ENCODE results near the gene GSE1. TPM values are rescaled to one million over a fixed set of nuclear protein-coding genes. Genes with fewer than 3 reads are reported as not detected.

The GSE1 gene
- total RNA-seq, 1 donor from 2014 or later, result 80.8 TPM

DNA sequence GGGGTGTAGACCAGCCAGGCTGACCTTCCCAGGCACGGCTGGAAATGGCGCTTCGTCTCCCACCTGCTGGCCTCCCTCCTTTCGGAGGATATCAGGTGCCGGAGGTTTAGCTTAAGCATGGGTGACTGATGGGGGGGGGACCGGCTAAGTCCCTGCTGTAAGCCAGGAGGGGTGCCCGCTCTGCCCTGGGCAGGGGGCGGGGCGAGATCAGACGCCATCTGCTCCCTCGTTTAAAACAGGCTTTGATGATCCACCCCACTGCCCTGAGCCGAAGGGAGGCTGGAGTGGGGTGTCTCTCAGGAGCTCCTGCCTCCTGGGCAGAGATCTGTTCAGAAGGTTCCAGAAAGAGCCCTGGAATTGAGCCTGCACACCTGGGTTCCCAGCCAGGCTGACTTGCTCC lies 111.8 kb downstream of the GSE1 start:
- H3K36me3 ChIP-seq, result no peaks in the 10 kb centered on the region
- H3K4me3 ChIP-seq, result no peak overlapping the region
- no peaks in the 10 kb centered on the region for H3K9me3 ChIP-seq
- intact Hi-C loops (cut with DNase I), result no loop called here
- no peak overlapping the region for H3K27ac ChIP-seq
- no peak for DNase-seq (ENCODE audit: extremely low spot score in 2 of 2)
- no peak for TF ChIP-seq POLR2A (IDR thresholded peaks at IDR 0.05)
- no peaks in the 10 kb centered on the region for H3K27me3 ChIP-seq
- H3K4me1 ChIP-seq, result no peaks in the 10 kb centered on the region

Small RNA genes lying within 50 kb of the gene (small RNA-seq; reads per million reads assigned to genes)
- not detected for gene RN7SL381P

Other genes with a start within 250 kb of the GSE1 start
- 0.25 TPM for gene GINS2, start 75.6 kb downstream of the GSE1 start, total RNA-seq
- 18.2 TPM for gene C16orf74, start 137.8 kb downstream of the GSE1 start, total RNA-seq
- gene EMC8, start 186.2 kb downstream of the GSE1 start, total RNA-seq, result 42.0 TPM
- gene COX4I1, start 186.4 kb downstream of the GSE1 start, total RNA-seq, result 430 TPM